HG02642 (cell line): ENCODE results near the gene PANX2.

Source experiments
- ATAC-seq: cut with Tn5 transposase; IDR thresholded peaks from one replicate; pipeline ENCODE4 v1.9.1; 2021; ENCODE audit warnings: mild to moderate bottlenecking; ENCODE audit not compliant: unreplicated experiment, poor library complexity

PANX2 gene

DNA sequence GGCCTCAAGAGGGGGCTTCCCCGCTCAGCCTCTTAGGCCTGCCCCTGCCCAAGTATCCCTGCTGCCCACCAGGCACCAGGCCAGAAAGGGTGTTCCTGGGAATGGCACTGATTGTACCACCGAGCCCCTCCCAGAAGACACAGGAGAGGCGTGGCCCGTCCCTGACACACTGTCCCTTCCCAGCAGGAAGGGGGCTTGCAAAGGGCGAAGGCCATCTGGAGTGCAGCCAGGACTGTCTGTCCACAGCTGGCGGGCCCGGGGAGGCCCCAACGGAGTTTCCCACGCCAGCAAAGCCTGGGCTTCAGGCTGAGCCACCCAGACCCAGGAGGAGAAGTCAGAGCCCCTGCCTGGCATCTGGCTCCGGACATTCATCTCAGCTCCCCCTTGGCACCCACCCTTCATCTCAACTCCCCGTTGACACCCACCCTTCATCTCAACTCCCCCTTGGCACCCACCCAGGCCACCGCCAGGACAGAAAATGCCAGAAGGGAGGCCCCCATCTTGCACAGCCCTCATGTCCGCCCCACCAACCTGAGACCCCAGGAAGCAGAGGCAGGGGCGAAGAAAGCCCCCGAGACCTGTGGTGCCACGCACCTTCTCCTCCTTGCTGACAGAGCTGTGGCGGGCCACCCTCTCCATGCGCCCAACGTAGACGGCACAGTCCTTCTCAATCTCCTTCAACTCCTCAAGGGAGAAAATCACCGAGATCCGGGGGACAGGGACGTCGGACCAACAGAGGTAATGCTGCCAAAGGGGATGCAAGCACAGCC, 54.9 kb downstream of the PANX2 start:
- ATAC-seq = no peak

GRCh38 chr22:50226063-50226874, 55.7 kb downstream of the PANX2 start:
- no peak for ATAC-seq

GRCh38 chr22:50226875-50227165, 56.3 kb downstream of the PANX2 start:
- ATAC-seq = no peak

GRCh38 chr22:50227579-50228215, 57.2 kb downstream of the PANX2 start:
- no peak for ATAC-seq

DNA sequence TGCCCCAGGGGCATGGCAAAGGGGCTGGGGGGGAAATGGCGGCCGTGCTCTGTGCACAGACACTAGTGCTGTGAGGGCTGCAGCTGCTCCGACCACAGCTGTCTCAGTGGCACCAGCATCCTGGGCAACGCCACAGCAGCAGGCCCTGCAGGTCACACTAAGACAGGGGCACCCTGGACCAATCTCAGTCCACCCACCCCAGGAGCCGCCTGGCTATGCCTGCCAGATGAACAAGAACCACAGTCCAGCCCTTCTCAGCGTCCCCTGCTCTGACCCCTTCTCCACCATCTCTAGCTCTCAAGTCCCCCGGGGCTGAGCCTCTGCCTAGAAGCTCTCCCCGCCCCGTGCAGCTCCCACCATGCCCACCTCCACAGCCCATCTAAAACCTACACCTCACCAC, 57.8 kb downstream of the PANX2 start:
- ATAC-seq = no peak

GRCh38 chr22:50229370-50229769, 58.8 kb downstream of the PANX2 start:
- ATAC-seq = no peak
